CD4-positive, alpha-beta T cell treated with Interleukin-10 for 1 hour (primary cell): ENCODE results near the gene E2F7.

Experiments
- DNase-seq: peaks from one replicate; pipeline ENCODE4 v3.0.0-alpha.2; 2020

E2F7 gene

DNA sequence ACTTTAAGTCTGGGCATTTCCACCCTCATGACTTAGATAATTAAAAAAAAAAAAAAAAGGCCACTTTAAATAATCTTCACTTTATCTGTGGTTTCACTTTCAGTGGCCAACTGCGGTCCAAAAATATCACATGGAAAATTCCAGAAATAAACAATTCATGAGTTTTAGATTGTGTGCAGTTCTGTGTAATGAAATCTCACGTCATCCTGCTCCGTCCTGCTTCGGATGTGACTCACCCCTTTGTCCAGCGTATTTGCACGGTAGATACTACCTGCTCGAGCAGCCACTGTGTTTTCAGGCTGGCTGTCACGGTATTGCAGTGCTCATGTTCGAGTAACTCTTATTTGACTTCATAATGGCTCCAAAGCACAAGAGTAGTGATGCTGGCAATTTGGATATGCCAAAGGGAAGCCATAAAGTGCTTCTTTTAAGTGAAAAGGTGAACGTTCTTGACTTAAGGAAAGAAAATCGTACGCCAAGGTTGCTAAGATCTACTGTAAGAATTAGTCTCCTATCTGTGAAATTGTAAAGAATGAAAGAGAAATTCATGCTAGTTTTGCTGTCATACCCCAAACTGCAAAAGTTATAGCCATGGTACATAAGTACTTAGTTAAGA, 2.4 kb downstream of the E2F7 start:
- DNase-seq = no peak

DNA sequence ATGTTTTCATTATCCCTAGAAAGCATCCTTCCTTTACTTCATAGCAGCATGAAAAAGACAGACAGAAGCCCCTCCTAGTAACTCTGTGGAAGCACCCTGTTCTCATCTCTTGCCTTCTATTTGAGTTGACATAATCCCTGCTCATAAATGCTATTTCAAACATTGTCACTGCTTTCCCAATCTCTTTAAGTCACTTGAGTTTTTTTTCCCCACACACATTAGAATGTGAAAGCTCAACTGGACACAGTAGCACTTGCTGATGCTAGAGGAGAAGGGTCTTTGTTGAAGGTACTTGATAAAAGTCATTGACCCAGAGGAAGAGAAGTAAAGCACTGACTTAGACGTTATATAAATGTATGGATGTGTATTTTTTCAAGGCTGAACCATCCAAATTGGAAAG, 3.0 kb downstream of the E2F7 start:
- no peak for DNase-seq

DNA sequence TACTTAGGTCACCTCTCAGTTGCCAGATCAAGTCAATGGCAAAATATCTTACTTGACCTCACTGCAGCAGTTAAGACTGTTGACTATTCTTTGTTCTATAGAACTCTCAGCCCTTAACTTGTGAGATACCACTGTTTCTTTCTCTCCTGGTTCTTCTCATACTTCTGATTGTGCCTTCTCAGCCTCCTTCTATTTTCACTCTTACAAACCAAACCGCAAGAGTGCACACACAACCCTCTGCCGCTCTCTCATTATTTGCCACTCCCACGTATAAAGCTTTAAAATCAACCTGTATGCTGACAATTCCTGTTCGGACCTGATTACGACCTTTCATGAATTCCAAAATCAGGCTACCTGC, 4.5 kb downstream of the E2F7 start:
- no peak for DNase-seq

DNA sequence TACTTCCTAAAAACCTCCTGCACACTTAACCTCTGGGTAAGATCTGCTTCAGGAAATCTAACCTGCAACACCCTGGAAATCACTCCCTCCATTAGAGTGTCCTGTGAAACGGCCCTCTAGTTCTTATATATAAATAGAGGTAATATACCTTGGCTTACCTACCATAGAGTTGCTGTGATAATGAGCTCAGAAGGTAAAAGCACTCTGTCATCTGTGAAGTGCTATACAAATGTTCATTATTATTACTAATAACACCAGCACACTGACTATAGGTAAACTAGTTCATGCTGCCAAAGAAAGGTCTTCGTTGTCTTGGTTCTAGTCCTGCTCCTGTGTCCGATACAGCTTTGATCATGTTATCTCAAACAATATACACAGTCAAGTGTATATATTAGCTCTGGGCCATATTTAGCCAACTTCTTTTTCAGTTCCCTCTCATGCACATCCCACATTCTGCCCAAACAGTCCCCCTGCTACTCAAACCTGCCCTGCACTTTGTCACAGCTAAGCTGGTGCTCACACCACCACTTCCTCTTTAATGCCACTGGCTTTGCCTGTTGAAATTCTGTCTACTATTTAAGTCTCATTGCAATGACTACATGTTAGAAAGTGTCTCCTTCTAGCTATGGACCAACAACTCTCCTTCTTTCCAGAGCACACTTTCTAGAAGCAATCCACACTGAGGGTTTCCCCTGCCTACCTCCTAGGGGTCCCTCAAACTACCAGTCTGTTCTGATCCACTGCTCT, 5.1 kb downstream of the E2F7 start:
- peak; percentile 14 for DNase-seq

DNA sequence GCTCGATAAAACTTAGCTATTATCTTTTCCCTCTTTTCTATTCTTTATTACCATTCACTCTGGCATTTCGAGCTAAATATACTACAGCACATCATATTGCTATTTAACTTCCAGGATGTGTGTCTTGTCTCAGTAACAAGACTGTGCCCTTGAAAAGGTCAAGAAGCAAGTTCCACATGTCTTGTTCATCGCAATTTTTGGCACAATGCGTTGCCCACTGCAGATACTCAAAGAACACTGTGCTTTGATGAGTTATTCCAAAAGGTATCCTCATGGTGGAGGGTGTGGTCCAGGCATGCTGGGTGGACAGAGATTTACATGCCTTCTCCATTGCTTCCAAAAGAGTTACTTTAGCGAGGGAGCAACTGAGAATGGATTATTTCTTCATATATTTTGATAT, 6.6 kb downstream of the E2F7 start:
- no peak for DNase-seq

DNA sequence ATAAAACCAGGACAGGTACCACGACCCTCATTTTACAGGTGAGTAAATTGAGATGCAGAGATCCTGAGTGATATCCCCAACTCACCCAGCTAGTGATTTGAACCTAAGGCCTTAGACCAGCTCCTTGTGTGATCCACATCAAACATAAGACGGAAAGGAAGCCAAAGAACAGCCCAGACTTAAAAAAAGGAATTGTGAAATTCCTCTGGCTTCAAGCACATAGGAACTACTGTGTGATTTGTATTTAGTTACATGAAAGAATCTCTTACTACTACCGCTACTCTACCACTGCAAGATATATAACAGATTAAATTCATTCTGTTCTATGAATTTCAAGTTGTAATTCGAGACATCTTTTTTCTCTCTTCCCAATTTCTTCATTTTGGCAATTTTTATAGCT, 10.5 kb downstream of the E2F7 start:
- no peak for DNase-seq

DNA sequence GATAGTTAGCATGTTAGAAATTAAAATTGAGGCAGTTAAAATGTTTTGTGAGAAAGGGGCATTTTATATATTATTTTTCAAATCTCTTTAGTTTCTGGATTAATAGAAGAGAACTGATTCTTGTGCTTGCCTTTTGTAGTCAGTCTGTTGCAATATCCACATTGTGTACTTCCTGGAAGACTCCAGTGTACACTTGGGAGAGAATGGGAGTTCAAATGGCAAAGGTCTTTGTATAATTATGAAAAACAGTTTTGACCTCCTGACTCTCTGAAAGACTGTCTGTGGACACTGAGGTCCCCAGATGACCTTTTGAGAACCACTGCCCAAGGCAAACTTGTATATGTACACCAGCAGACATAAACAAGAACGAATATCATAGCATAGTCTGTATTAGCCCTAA, 12.1 kb downstream of the E2F7 start:
- DNase-seq = no peak

DNA sequence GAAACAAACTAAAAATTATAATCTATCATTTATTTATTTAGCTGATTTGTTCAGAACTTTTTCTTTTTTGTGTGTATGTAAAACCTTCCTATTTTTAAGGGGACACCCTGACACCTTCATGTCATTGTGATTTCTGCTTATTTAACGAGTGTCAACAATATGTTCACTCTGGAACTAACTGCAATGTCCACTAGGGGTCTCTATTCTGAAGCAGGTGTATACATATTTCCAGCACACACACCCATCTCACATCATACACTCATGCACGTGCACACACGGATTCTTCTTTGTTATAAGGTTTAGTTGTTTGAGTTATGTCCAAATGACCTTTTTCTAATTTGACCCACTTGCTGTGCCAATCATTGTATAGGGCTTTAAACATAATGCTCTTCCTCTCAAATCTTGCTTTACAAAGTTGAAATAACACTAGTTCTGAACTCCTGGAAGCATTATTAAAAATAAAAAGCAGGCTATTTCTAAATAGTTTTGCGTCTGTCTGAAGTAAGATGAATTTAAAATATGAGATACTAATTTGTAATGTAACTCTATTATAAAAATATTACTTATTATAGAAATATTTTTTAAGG, 15.5 kb downstream of the E2F7 start:
- DNase-seq = peak; percentile 68

DNA sequence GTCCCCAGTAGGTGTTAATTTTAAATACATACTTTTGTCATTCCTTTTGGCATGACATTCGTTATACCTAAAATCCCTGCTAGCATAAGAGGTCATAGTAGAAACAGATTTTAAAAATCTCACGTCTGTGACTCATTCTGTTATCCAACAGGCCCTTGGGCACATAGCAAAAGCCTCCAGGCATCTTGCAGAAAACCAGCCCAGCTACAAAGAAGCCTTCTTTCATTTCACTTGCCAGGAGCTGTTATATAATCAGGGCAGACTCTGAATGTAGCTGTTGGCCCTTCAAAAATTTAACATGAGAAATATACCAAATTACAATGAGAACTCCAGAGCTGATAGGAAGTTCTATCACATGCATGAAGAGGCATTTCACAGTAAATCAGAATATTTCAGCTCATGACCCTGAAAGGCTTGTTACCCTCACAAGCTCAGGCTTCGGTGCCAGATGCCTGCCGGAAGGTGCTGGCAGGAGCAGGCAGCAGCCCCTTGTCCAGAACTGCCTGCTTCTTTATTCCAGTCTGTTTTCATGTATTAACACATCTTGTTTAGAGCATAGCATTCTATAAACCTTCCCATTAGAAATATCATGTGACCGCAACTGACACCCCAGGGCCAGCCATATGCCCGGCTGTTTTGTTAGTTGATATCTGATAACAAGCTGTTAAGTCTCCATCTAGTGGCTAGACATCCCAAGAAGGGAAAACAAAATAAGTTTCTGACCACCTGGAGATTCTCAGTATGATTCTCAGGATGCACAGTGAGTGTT, 17.8 kb downstream of the E2F7 start:
- no peak for DNase-seq

DNA sequence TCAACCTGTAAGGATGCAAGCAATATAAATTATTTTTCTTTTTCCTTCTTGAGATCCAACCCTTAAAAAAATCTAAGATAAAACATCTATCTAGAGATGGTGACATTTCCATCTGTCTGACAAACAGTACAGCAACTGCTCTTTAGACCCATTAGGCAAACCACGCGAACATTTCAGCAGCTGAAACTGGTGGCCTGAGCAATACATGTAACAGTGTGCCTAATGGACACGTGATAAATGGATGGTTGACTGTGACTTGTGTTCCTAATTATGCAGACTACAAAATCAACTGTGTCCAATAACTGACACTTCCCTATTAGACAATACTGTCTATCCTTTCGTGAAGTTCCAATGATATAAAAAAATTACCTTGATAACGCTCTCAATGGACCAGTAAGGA, 18.9 kb downstream of the E2F7 start:
- DNase-seq = no peak

DNA sequence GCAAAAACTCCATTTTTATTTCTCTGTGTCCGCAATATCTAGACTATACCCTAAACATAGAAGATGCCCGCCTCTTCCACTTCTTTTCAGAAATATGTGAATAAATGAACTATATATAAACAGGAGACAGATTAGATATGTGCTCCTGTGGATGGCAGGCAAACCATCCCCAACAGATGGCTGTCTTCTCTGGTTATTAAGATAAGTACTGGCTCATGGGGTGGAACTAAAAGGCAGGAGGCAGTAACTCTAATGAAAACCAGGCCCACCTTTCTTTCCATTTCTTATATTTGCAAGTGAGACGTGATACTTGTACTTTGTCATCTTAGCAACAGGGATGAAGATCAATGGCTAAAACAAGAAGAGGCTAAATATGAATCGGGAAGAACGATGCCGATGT, 20.2 kb downstream of the E2F7 start:
- no peak for DNase-seq

DNA sequence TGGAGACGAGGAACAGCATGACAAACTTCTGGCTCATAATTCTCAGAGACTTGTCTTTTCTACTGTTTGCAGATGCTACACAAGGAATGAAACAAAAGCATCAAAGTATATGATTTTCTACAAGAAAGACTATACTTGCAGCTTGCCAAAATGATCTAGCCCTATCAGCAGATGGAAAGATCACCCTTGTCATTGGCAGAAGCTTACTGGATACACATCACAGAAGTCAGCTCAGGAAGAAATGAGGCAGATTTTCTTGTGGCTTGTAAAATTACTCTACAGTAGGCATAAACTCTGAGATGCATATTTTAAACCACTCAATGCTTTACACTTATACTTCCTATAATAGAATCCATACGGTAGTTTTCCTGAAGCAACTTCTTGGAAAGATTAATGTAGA, 20.6 kb downstream of the E2F7 start:
- DNase-seq = no peak

DNA sequence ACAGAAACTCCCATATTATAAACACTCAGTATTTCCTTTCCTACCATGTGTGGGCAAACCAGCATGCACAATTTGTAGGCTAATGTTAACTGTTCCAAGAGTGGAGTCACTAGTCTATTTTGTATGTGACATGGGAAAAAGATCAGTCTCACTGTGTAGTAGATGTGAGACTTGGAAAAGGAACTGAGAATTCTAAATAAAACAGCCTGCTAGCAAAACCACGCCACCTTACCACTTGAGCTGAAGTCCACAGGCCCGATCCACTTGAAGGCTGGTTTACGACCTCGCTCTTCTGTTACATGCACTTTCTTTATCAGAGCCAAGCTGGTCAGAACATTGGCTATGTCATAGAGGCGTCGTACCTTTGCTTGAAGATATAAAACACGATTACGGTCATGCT, 22.5 kb downstream of the E2F7 start:
- DNase-seq = no peak

DNA sequence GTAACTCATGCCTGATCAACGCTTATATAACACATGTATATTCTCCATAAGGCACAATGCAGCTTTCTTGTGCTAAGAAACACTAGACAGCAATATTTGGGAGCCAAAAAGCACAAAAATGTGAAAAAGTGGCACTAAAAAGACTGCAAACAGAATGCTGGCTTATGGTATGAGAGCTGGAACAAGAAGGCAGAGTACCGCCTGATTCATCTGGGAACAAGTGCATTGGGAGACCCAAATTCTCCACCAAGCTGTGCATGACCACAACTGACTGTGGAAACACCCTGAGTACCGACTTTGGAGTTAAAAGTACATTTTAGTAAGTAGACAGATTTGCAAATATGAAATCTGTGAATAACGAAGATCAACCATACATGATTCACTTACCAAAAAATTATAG, 25.1 kb downstream of the E2F7 start:
- no peak for DNase-seq

DNA sequence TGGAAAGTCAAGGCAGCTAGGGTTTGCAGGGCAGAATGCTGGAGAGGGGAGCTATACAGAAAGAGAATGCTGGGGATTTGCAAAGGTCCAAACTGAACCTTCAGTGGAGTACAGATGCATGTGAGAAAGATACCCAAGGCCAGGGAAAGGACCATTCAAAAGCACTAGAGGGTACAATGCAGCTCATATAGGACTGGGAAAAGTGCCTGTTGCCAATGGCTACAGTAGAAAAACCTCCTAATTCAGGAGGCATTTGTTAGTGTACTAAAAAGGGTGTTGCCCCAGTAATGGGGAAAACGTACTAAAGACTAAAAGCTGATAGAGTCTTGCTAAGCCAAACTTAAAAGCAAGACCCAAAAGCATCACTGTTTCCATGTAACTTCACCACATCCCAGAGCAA, 30.1 kb downstream of the E2F7 start:
- no peak for DNase-seq

DNA sequence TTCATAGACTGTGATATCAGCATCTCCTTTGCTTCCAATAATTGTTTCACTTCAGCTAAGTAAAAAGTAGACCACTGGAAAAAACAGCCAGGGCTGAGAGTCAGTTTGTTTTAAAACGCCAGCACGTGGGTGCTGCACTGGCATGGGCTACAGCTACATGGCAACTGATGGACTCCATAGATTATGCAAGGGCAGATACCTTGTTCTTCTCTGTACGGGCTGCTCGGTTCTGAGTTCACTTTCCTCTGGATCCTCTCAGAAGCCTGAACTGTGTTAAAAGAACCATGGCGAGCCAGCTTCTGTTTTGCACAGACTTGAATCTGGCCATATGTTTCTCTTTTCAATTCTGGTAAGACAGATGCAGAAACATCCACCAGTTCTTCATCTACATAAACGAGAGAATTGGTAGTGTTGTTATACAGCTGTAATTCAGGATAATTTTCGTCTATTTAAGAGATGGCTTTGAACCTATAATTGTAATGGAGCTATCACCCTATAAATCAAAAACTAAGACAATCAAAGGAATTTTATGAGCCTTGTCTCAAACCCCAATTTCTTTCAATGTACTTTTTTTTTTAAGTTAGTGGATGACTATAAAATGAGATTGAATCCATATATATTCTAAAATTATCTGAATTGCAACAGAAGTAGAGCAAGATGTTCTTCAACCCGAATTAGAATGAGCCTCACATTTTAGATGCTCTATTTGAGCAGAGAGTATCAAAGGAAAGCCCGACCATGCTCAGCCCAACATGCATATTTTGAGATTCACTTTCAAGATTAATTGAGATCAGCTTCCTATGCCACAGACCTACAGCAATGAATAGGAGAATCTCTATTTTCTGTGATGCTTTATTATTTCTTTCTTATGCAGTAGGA, 31.5 kb downstream of the E2F7 start:
- DNase-seq = no peak

DNA sequence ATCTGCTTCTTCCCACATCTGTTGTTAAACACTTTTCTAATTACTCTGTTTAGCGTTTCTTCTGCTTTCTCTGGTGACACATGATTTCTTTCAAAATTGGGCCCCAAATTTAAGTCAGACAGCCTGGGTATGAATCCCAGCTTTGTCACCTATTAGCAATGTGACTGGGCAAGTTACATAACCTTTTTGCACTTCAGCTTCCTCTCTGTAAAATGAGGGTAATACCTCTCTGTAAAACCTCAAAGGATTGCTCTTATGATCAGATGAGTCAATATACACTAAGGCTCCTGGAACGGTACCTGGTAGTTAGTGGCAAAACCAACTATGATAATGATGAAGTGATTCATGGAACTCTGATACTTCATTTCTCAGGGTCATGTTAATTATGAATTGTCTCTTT, 33.0 kb downstream of the E2F7 start:
- DNase-seq = no peak

DNA sequence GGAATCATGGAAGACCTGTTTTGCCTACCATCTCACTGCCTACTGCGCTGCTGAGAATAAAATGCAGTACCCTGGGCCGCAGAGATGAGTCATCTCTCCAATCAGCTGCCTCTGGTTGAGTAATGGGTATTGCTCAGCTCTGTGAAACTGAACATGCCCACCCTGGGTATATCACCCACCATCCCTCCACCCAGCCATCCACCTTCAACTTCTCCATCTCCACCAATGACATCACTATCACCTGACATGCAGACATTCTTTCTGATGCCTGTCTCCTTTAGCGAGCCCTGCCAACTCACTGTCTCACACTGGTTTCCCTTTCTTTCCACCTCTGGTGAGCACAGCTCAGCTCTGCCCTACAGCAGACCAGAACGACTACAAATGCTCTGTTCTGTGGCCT, 33.6 kb downstream of the E2F7 start:
- no peak for DNase-seq

DNA sequence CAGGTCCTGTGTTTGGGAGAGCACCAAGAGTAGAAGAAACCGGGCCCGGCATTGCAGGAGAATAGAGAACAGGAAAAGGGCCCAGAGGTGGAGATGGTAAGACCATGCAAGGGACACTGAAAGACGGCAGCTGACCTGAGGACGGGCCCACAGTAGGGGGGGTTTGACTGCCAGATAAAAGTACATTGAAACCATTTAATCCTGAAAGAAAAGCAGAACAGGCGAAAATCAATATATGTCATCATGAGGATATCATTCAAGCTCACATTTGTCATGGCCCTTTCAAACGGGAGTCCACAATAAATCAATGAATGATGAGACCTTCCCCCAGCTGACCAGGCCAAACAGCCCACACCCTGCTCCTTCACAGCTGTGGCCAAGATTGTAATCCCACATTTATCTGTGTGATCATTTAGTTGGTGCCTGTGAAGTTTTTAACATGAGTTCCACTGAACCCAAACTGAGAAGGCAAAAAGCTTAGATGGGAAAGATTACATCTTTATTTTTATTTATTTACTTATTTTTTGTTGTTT, 39.5 kb downstream of the E2F7 start:
- no peak for DNase-seq

DNA sequence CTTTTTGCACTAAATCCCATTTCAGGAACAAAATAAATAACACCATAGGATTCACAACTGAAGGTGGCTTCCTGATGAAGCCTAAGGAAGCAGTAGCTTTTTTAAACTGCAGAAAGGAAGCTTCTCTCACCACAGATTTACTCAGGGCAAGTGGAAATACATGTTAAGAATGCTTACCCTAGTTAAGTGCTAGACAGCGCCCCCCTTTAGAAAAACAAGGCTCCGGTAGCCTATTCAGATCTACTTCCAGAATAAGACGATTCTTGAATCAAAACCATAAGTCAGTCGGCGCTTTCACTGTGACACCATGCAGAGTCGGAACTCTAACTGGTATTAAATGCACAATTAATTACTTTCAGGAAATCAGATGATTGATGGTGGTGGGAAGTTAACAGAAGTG, 41.9 kb downstream of the E2F7 start:
- DNase-seq = no peak

DNA sequence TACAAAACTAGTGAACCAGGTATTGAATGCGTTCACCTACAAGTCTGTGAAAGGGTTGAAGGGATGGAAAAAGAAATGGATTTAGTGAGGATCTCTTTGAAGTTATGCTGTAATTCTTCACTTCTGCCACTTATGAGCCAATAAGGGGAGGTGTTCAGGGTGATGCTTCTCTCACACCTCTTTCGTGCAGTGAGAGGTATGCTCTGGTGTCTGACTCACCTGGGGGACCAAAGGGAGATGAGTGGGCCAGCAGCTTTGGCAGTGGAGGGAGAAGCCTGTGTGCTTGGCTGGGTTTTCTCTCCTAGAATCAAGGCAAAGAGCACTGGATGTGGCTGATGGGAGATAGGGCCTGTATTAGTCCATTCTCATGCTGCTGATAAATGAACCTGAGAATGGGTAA, 45.4 kb downstream of the E2F7 start:
- DNase-seq = no peak

DNA sequence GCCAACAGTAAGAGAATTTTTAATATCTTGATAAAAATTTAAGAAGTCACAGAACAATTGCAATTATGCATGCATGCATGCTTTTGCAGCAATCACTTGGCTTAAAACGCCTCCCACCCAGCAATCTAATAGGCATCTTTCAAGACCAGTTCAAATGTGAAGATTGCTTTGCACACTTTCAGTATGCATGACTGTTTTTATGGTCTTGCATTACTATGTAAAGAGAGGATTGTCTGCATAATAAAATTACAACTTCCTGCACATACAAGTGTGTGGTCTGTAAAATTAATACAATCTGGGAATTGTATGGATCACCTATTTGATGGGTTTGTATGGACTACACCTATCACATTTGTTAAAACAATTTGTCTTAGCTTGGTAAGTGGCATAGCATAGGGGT, 48.8 kb downstream of the E2F7 start:
- no peak for DNase-seq

DNA sequence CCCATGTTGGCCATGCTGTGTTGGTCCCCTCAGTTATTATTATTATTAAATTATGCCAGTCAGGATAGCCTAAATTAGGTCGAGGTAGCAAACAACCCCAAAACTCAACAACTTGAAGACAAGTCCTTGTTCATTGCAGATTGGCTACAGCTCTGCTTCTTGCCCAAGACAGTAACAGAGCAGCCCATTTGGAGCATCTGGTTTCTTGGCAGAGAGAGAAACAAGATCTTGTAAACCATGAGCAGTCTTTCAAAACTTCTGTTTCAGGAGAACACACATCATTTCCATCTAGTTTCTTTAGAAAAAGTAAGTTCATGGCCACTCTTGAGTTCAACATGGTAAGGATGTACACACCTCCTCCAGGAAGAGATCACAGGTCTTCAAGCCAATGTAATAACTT, 52.3 kb downstream of the E2F7 start:
- DNase-seq = no peak
